GOT3 (cell line): ENCODE data around the gene GJA3.

Source experiments
- DNase-seq: peaks from one replicate; lab custom pipeline; 2025; ENCODE audit warnings: mixed read lengths; lab: John Stamatoyannopoulos, UW

Gene GJA3

DNA sequence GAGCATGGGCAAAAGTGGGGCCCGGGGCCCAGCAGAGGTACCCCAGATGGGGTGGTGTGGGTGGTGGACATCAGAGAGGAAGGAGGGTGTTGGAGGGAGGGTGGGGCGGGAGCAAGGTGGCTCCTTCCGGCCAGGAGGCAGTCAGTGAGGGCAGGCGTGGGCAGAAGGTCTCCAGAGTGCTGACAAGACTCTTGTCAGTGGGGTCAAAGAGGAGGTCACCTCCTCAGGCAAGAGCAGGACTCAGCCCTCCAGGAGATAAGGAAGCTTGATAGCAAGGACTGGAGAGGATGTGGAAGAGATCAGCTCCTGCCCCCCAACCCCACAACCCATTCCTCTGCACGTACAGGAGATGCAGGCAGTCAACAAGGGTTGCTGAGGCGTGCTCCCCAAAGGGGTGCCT lies 9.8 kb downstream of the GJA3 start:
- DNase-seq = no peak

DNA sequence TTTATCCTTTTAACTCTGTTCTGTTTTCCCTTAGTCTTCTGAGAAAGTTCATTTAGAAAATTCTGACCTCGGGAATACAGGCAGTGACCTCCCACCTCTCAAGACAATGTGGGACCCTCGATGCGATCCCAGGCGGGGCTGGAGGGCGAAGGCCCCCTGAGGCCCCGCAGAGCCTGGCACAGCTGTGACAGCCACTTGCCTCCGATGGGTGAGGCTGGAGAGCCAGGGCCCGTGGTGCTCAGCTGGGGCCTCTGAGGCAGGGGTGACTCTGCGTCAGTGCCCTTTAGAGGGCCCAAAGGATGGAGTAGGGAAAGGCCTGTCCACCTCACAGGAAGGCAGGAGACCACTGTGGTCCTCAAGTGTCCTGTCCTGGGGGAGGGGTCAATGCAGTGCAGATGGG lies 10.3 kb downstream of the GJA3 start:
- DNase-seq = no peak

DNA sequence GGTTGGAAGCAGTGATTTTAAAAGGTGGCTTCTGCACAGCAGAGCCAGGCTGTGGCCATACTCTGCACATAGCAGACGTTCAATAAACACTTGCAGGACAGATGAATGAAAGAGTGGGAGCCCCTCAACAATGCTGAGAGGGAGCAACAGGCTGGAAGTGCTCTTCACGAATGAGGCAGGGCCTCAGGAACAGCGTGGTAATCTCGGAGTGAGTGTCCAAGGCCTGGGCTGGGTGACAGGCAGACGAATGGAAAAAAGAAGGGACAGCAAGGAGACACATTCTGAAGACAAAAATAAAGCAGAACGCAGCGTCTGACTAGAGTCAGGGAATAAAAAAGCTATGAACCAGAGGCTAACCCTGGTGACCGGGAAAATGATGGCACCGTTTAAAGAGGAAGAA lies 11.1 kb downstream of the GJA3 start:
- DNase-seq = no peak

DNA sequence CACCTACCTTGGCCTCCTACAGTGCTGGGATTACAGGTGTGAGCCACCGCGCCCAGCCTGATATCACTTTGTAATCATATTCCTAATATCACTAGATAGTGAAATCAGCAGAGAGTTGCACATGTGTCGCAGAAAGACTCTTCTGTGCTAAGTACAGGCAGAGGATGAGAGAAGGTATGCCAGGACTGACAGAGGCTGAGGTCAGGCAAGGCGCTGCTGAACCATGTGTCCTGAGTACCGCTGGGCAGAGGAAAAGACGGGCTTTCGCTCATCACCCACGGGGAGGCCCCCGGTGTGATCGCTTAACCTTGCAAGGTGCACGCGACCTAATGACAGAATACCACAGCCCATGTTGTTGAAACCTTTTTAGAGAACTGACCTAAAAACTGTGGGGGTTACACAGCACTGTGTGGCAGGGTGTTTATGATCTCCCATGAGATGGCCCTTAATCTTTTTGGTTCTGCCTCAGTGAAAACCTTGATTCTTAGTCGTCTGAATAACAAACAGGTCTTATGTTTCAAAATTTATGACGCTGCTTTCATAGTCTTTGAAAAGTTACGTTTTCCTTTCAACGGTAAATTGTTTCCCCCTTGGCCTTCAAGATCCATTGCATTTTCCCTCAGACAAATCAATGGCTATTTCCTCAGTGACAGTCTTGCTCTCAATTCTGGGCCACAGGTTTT lies 12.2 kb downstream of the GJA3 start:
- DNase-seq = no peak

DNA sequence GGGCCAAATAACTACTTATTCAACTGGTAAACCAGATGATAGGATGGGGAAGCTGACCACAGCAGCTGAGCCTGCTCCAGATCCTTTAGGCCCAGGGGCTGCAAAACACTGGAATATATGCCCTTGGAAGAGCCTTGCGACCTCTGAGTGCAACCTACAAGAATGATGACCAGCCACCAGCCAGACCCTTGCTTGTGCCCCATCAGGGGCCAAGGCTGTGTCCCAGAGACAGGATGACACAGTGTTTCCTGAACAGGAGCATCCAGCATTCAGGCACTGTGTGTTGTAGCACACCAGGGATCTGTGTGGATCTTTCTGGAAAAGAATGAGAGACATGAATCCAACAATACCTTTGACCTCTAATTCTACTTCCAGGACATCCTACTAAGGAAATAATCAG lies 14.5 kb downstream of the GJA3 start:
- DNase-seq = no peak

DNA sequence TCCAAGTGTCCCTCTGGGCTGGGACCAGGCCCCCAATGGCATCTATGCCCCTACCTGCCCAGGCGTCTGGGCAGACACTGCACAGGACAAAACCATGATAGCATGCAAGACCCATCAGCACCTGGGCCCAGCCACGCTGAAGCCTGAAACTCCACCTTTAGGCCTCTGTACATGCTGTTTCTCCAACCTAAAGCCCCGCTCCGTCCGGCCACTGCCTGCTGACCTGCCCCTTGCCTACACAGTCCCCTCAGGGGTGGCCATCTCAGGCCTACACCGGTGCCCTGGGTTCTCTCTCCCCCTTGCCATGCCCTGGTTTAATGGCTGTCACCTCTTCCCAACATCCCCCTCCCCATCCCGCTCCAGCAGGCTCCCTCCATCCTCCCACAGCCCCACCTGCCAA lies 15.3 kb downstream of the GJA3 start:
- no peak for DNase-seq

DNA sequence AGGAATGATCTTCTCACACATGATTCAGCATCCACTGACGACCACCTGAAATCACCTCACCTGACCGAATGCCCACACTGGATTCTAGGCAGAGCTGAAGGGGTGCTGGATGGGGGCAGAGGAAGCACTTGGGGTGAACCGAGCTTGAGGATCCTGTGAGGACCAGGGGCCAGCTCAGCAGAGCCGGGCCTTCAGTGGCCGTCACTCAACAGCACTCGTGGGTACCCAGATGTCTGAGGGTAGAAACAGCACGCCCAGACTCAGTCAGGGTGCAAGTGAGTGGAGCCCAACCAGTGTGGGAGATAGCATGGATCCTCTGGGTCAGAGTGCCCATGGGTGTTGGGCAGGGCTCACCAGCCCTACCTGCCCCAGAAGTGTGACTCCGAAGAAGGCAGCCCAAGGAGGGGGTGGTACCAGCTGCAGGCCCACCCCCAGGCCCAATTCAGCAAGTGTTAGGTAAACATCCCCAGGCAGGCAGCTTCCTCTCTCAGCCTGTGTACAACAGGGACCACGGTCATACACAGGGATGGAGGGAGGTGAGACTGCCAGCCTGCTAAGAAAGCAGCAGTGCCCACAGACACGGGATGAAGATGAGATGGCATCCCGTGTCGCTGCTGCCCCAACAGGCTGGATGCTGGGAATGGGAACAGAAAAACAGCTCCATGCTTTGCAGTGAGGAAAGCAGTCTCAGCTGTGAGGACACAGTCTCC lies 16.6 kb downstream of the GJA3 start:
- DNase-seq = no peak

DNA sequence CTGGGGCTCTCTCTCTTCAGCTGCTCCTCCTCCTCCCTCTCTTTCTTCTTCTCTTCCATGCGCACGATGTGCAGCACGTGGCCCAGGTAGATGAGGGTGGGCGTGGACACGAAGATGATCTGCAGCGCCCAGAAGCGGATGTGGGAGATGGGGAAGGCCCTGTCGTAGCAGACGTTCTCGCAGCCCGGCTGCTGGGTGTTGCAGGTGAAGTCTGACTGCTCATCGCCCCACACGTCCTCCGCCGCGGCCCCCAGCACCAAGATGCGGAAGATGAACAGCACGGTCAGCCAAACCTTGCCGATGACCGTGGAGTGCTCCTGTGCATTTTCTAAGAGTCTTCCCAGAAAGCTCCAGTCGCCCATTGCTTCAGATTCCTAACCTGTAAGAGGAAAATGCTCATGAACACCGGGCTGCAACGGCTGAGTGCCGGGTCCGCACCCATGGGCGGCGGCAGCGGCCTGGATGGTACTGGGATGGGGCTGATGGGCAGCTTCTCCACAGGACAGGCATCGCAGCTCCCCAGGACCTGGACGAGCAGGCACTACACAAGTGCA lies 17.8 kb downstream of the GJA3 start:
- no peak for DNase-seq

DNA sequence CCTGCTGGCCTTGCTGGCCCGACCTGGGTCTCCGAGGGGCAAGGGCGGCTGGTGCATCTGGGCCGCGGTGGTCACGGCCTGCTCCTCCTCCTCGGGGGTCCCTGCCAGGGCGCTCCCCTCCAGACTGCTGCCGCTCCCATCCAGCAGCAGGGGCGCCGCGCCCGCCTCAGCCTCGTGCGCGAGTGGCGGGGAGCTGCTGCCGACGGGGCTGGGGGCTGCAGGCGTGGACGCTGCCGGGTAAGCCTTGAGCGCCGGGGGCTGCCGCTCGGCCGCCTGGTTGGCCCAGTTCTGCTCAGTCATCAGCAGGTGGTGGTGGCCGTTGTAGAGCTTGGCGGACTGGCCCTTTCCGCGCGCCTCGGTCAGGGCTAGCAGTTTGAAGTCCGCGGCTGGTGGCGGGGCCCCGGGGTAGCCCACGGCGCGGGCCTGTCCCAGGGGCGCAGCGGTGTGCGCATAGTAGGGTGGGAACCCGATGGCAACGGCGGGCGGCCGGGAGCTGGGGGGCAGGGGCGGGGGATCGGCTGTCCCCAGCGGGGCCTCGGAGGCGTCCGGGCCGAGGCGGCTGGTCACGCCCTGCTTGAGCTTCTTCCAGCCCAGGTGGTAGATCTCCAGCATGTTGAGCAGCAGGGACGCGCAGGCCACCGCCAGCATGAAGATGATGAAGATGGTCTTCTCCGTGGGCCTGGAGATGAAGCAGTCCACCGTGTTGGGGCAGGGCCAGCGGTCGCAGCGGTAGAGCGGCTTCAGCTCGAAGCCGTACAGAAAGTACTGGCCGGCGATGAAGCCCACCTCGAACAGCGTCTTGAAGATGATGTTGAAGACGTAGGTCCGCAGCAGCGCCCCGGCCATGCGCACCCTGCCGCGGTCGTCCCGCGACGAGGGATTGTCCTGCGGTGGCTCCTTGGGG lies 18.6 kb downstream of the GJA3 start:
- DNase-seq = no peak

DNA sequence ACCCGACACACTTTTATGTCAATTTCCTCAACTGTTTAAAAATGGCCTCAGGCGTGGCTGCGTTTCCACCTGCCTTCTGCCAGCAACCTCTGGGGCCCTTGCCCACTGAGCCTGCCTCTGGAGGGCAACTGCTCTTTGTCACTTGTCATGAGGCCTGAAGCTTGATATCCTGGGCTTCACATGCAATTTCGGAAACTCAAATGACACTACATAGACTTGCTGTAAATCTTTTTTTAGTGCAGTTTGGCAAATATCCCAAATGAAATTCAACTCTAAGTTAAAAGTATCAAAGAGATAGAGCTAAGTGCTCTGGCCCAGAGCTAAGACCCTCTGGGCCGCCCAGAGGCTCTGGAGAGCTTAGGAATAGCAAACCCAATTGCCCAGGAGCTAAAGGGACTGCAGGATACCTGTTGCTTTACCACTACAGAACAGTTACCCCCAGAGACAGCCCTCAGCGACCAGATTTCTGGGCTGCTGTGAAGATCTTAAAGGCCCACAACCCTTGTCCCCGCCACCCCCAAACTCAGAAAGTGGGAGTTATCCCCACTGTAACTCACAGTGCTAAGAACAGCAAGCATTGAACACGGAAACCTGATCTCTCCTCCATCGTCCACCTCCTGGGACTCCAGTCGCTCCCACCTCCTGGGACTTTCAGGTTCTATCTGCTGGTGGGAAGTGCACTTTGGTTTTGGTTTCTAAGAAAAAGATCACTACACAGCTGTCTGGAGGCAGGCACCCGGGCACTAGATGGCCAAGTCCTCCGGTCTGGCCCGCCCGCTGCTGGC lies 19.4 kb downstream of the GJA3 start:
- no peak for DNase-seq

DNA sequence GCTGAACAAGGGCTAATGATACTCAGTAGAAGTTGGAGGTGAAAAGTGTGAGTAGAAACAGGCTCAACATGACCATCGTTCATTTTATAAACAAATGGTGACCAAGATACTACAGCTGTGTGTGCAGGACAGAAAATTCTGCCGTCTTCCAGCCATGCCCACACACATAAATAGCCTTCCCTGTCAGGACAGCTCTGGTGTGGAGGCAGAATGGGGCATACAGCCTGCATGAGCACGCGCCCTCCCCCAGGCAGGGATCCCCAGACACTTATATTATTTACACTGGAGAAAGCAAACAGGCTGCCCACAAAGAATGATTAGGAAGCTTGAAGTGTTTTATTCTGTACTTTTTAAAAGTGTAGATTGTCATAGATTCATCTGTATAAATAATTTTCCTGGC lies 20.4 kb downstream of the GJA3 start:
- DNase-seq = no peak

DNA sequence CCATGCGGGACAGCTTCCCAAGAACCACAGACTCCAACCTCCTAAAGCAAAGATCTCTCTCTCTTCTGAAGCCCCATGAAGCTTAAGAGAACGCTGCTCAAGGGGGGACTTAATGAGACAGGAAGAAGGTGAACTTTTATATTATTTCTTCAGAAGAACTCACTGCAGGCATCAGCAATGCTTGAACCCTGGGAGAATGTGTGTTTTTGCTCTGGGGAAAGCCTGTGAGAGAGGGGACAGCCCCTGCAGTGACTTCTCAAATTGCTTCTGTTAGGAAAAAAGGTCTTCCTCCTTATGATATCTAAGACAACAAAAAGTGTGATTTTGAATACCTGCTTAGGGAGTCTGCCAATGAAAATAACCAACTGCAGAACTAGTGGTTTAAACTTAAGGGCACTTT lies 23.0 kb downstream of the GJA3 start:
- DNase-seq = no peak

DNA sequence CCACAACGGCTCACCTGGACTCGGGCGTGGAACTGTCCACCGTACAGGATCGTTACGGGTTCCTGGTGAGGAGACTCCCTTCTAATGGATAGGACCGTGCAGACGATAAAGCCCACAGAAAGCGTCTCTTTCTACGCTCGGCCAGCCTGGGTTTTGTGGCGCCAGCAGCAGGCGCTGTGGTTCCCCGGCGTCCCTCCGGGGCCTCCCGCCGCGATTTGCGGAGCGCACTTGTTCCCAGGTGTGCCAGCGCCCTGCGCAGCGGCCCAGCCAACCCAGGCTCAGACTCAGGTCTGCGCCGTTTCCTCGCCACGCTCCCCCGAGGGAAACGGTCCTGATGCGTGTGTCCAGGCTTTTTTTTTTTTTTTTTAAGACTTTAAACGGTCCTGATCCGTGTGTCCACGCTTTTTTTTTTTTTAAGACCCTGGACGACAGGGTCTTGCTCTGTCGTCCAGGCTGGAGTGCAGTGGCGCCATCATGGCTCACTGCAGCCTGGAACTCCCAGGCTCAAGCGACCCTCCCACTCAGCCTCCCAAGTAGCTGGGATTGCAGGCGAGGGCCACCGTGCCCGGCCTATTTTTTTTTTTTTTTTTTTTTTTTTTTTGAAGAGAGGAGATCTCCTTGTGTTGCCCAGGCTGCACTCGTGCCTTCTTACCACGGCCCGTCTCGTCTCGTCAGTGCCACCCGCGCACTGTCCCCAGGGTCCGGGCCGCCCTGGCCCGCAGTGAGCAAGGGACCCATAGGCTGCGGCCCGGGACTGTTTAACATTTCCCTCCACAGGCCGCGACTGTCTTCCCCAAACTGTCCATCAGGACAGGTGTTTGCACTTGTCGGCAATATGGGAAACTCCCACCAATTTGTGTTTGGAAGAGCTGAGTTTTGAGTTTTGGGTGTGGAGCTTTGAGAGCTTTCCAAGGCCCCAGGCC lies 23.8 kb downstream of the GJA3 start:
- no peak for DNase-seq

DNA sequence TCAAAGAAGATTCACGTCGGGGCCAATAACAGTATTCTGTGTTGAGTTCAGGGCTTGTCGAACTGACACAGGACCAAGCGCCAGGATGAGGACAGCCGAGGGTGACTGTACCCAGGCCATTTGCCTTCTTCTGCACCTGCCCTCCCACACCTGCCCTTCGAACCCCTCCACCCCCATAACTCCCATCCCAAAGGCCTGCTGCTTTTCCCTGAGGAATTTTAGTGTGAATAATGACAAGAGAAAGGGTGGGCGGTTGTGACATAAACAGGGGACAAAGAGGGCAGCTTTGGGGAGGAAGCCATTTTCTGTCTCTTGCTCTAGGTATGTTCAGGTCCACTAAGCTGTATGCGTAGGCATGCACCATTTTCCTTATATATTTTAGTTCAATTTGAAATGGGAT lies 26.1 kb downstream of the GJA3 start:
- no peak for DNase-seq

DNA sequence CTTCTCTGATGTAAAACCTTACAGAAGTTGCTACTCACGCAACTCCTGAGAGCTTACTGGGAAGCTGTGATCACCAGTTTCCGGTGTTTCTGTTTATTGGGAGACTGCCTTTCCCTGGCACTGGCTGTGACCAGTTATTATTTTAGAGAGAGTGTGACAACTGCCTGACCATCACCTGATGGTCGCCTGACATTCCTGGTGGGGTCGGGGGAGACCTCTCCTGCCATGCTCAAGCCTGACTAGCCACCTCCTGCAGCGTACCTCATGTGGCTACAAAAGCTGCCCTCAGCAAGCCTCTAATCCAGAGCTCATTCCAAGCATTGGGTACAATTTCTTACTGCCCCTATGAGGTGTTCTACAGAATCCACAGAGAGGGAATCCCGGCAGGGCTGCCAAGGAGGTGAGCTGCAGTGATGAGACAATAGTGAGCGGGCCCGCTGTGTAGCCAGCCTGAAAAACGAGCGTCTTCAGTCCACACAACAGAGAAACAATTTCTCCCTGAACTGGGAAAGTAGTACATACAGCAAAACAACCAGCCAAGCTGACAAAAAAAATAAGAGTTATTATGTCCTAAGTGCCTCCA lies 28.7 kb downstream of the GJA3 start:
- DNase-seq = no peak

DNA sequence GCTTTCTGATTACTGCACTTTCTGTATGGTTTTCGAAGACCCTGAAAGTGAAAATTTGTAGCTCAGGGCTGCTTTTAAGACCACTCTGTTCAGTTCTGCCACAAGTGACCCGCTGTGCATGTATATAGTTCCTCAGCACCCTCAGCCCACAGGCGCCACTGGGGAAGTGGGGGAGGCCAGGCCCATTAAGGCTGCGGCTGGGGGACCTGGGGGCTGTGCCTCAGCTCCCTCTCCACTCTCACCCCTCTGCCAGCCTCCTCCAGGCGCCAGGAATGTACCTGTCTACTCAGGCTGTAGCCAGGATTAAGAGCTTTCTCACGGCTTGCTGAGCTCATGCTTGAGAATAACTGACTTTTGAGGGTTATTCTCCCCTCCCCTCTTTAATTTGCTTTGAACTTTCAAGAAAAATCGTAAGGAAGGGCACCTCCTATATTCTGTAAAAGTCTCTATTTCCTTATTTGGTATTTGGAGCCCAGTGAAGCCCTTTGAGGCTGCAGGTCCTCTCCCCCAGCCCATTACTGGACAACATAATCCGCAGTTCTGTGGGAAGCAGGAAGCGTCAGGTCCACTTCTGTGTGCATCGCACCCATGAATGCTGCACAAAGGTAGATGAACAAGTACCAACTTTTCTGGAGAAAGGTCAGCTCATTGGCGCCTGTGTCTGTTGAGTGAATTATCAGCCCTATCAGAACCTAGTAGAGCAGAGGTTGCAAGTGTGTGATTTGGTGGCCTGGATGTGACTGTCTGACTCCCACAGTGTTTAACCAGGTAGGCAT lies 29.6 kb downstream of the GJA3 start:
- DNase-seq = no peak

DNA sequence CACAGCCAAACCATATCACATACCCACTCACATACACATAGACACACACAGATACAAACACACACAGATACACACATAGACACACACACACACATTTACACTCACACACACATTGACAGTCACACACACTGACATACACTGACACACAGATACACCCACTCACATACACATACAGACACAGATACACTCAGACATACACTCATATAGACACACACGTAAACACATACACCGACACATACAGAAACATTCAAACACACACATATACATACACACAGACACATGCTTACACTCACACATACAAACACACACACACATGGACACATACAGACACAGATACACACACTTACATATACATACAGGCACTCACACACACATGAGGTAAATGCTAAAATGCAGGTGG lies 30.2 kb downstream of the GJA3 start:
- DNase-seq = no peak

DNA sequence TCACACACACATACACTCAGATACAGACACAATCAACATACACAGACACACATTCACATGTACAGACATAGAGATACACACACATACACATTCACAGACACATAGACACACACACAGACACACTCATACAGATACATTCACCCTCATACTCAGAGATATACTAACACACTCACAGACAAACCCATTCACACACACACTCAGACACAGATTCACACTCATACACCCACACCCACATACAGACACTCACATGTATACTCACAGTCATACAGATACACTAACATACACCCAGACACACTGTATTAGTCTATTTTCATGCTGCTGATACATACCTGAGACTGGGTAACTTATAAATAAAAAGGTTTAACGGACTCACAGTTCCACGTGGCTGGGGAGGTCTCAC lies 30.8 kb downstream of the GJA3 start:
- DNase-seq = no peak

DNA sequence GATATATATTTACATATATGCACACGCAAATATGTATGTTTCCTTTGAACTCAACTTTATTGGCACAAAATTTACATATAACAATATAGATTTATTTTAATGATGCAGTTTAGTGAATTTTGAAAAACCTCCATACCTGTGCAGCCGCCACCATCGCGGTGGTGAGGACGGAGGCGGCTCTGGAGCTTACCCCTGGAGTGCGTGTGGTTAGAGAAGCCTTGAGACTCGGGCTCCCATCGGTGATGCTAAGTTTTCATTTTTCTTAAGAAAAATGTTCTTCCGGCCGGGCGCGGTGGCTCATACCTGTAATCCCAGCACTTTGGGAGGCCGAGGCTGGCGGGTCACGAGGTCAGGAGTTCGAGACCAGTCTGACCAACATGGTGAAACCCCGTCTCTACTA lies 31.8 kb downstream of the GJA3 start:
- DNase-seq = no peak
